Left hindlimb (tissue), 1 donor: Measurements from ENCODE around the gene BMP6.

Source experiments
- DNase-seq: peaks from one replicate; pipeline ENCODE4 v3.0.0-alpha.2; 2018

BMP6 gene

GRCh38 chr6:7747901-7748504 lies 22.1 kb downstream of the BMP6 start:
- DNase-seq = no peak

- DNase-seq = no peak
These were observed 23.6 kb downstream of the BMP6 start for GRCh38 chr6:7749478-7749877.

DNA sequence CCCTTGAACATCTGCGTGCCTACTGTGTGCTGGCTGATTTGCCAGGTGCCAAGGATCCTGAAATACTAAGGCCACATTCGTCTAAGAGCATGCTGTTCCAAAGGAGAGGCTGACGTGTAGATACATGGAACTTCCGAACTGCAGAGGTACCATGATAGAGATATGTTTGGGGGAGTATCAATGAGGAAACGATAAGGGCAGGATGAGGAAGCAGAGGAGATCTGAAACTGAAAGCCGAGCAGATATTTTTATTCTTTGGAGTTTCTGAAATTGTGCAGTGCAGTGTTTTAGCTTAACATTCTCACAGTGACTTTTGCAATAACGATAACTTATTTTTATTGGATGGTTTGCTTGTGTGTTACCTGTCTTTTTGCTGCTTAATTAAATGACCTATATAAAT lies 24.3 kb downstream of the BMP6 start:
- DNase-seq = no peak

- peak; percentile 50 for DNase-seq
These were observed 32.6 kb downstream of the BMP6 start for GRCh38 chr6:7758456-7758855.

DNA sequence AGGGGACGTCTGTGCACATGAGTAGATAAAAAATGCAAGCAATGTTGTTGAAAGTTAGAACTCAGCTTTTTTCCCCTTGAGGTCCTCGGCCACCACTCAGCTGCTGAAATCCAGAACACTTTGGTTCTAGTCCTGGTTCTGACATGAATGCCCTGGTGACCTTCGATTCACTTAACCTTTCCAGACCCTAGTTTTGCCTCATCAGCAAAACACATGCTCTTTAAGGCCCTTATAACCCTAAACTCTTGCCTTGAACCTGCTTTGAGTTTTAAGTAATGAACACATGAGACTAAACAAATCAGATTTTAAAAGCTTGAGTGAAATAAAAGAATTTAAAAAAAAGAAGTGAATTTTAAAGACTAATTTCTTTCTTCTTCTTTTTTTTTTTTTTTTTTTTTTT lies 33.4 kb downstream of the BMP6 start:
- no peak for DNase-seq

DNA sequence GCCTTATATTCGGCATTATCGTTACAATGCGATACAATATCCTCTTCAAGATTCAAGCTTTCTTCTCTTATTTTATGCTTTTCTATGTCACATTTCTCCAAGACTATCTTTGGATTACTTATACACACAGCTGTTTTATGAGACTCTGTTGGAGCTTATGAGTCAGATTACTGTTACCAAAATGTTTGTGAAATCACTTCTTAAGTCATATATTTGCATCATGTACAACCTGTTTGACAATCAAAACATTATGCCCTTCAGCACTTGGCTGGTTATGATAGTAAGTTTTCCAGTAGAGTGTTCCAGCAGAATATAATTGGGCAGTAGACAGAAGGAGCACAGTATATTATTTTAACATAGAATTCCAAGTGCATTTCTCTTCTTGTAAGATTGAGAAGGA lies 35.2 kb downstream of the BMP6 start:
- DNase-seq = no peak

GRCh38 chr6:7762760-7763159 lies 36.9 kb downstream of the BMP6 start:
- no peak for DNase-seq

GRCh38 chr6:7763881-7764280 lies 38.0 kb downstream of the BMP6 start:
- peak; percentile 45 for DNase-seq

DNA sequence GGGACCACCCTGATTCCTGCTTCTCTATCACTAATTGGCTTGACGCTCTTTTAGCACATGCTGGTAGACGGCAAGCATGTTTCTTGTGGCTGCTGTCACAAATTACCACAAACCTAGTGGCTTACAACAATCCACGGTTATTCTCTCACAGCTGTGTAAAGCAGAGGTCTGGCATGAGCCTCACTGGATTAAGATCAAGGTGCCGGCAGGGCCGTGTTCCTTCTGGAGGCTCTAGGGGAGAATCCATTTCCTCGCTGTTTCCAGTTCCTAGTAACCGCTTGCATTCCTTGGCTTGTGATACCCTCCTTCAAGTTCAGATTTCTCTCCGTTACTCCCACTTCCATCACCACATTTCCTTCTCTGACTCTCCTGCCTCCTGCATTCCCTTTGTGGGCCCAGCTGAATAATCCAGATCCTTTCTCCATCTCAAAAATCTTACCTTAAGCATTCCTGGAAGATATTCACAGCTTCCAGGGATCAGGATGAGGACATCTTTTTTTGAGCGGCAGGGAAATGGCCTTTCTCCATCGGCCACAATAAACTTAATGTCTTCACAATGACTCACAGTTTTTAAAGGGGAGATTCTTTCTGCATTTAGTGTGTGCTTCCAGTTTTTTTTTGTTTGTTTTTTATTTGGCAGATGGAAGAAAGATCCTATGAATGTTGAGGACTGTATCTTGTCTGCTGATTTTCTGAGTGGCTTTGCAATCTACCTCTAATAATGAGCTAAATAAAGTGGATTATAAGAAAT lies 39.9 kb downstream of the BMP6 start:
- no peak for DNase-seq

DNA sequence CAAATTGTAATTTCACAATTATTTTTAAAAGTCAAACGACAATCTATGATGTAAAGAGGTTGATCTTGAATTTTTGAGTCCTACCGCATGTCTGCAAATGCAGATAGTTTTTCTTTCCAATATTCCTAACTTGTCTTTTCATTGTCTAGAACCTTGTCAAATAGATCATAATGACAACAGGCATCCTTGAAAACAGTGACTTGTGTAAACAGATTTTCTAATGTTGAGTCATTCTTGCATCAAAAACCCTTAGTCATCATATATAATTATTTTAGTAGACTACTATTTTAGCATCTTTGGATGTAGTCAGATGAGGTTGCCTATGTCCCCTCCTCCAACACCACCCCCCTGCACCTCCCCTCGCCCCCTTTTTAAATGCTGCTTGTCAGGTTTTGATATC lies 43.8 kb downstream of the BMP6 start:
- DNase-seq = no peak

- DNase-seq = no peak
These were observed 44.2 kb downstream of the BMP6 start for GRCh38 chr6:7770111-7770510.

GRCh38 chr6:7770601-7771000 lies 44.7 kb downstream of the BMP6 start:
- DNase-seq = no peak

DNA sequence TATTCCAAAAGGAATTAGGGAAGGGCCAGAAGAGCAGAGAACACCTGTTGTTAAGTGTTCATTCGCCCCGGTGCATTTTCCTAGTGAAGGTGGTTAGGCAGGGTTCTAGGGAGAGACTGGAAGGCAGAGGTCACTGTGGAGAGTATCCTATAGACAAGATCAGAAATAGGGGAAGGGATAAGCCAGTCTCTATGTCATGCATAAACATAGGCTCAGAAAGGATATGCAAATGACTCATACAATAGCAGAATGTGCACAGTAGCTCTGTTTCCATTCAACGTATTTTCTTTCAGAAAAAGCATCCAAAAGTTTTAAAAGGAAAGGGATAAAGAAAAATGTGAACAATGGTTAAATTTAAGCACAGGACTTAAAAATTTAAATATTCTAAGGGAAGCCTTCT lies 47.4 kb downstream of the BMP6 start:
- DNase-seq = no peak

DNA sequence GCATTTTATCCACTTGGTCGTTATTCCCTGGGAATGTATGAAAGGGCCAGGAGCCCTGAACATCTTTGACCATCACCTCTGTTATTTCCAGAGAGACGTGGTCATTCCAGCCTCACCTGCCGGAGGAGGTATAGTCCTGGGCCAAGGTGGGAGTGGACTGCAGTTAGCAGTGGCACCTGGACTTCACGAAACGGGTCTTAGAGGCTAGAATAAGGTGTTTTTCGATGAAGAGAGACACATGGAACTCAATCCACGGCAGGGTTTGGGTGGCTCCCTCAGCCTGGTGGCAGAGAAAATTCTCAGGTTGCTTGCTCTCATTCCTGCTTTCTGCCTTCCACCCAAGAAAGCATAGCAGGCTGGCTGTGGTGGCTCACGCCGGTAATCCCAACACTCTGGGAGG lies 48.0 kb downstream of the BMP6 start:
- no peak for DNase-seq

- no peak for DNase-seq
These were observed 50.6 kb downstream of the BMP6 start for GRCh38 chr6:7776509-7776908.

GRCh38 chr6:7777074-7777473 lies 51.2 kb downstream of the BMP6 start:
- DNase-seq = no peak

DNA sequence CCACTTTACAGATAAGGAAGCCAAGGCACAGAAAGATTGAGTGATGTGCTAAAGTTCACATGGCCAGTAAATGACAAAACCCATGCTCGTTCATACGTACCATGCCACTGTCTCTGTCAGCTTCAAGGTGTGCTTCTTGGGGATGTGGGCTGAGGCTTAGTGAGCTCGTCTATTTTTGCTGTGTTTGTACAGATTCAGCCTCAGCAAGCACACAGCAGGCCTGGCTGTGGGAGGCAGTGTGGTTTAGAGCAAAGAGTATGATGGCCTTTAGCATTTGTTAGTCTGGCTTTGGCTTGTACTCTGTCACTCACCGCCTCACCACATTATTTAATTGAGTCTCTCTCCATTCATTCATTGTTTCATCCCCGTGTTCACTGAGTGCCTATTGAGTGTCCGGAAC lies 55.3 kb downstream of the BMP6 start:
- no peak for DNase-seq

- DNase-seq = no peak
These were observed 58.3 kb downstream of the BMP6 start for GRCh38 chr6:7784248-7784647.

DNA sequence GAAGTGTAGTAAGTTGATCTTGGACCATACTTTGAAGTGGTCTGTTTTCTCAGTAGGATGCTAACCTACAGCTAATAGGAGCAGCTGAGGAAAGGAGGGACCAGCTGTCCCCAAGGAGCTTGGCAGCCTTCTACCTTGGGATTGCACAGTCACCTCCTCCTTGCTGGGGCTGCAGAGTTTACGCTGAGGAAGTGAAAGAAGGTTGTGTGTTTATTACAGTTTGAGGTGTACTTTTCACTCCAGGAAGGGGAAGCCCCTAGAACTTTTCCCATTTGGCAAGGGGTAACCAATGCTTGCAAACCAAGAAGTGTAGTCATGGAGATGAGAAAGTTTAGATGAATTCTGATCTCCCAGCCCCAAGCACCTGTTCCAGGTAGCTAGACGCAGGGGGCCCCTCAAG lies 58.8 kb downstream of the BMP6 start:
- DNase-seq = no peak

- DNase-seq = no peak
These were observed 59.5 kb downstream of the BMP6 start for GRCh38 chr6:7785243-7786035.

- DNase-seq = no peak
These were observed 60.3 kb downstream of the BMP6 start for GRCh38 chr6:7786214-7786661.

GRCh38 chr6:7787137-7787608 lies 61.3 kb downstream of the BMP6 start:
- peak; percentile 69 for DNase-seq

DNA sequence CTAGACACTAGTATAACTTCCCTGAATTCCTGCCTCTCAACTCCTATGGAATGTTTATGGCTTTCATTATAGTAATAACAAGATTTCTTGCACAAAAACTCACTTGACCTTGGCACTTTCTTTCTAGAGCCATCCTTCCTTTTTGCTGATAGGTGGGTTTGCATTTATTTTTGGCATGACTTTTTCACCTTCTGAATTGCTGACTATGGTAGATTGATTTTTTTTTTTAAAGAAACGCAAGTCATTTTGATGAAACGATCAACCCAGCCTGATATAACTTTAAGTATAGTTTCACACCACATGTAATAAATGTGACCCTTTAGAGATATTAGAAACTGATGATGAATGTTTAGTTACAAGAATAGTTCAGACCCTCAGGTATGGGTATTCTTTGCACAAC lies 61.8 kb downstream of the BMP6 start:
- no peak for DNase-seq

DNA sequence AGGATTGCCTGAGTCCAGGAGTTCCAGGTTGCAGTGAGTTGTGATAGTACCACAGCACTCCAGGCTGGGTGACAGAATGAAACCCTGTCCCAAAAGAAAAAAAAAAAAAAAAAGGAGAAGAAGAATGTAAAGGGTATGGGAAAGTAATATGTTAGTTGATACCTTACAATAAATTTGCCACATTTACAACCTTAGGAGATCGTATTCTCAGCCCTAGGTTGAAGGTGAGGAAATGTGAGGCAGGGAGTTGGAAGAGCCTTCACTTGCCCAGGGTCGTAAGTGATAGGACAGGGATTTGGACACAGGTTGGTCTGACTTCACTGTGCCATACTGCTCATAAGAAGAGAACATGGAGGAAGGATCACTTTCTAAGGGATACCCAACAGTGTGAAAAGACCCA lies 68.6 kb downstream of the BMP6 start:
- no peak for DNase-seq
